Testis (tissue), 2 donors: ENCODE data around the gene ZC3H18.

Experiments used
- CTCF ChIP-seq, 3 experiments: fragments of 450-650 bp in 2 of 3; fragments of 200-600 bp in 1 of 3; sonication (generic) in 1 of 3; IDR thresholded peaks; one replicate each; pipeline ENCODE4 v1.5.1; 2016 to 2019; ENCODE audit warnings: antibody characterized with exemption in 3 of 3, mild to moderate bottlenecking in 2 of 3, moderate library complexity in 1 of 3
- POLR2A ChIP-seq: fragments of 450-650 bp; IDR thresholded peaks from one replicate; pipeline ENCODE4 v1.6.1; 2017; ENCODE audit warnings: antibody characterized with exemption, mild to moderate bottlenecking, moderate library complexity

- TF ChIP-seq CTCF (IDR thresholded peaks at IDR 0.05): no peak
- no peak for TF ChIP-seq POLR2A
Observed at GRCh38 chr16:88550246-88550661, 19.9 kb upstream of the ZC3H18 start.
